Vagina (tissue), 2 donors: ENCODE data around the gene ALDOC. TPM values are rescaled to one million over a fixed set of nuclear protein-coding genes. Genes with fewer than 3 reads are reported as not detected.

Experiments
- DNase-seq, 2 donors: peaks; one replicate each; pipeline ENCODE4 v3.0.0-alpha.2; 2017; ENCODE audit errors: extremely low spot score in 2 of 2
- H3K27ac ChIP-seq: fragments of 200-600 bp; sonication (generic); one replicate; pipeline ENCODE4 v1.5.1; 2019
- H3K27me3 ChIP-seq: fragments of 200-600 bp; sonication (generic); one replicate; pipeline ENCODE4 v1.5.1; 2019
- H3K36me3 ChIP-seq, 2 donors: fragments of 200-600 bp; sonication (generic); one replicate each; pipeline ENCODE4 v1.5.1; 2017 to 2019
- H3K4me1 ChIP-seq: fragments of 200-600 bp; sonication (generic); one replicate; pipeline ENCODE4 v1.5.1; 2019
- H3K4me3 ChIP-seq, 2 donors: fragments of 200-600 bp; sonication (generic); 1 replicate in 1 of 2; 2 replicates in 1 of 2; pipeline ENCODE4 v1.5.1; 2016 to 2019
- H3K9me3 ChIP-seq: fragments of 200-600 bp; sonication (generic); one replicate; pipeline ENCODE4 v1.5.1; 2019
- POLR2A ChIP-seq, 2 donors: fragments of 450-650 bp; IDR thresholded peaks; one replicate each; pipeline ENCODE4 v1.6.1; 2017; ENCODE audit warnings: antibody characterized with exemption in 2 of 2, mild to moderate bottlenecking in 2 of 2, moderate library complexity in 2 of 2
- POLR2AphosphoS5 ChIP-seq, 2 donors: sonication (generic); formaldehyde crosslinking; IDR thresholded peaks; one replicate each; pipeline ENCODE4 v1.9.0; 2017; ENCODE audit warnings: antibody characterized with exemption in 2 of 2, mild to moderate bottlenecking in 2 of 2, low read depth in 1 of 2; ENCODE audit not compliant: insufficient read depth in 1 of 2
- intact Hi-C: fragments of 100-400 bp; cut with DNase I; formaldehyde crosslinking; loops from one replicate; pipeline ENCODE4 v1.15.1; 2023
- total RNA-seq: library from RNA; depleted of rRNA; stranded (reverse); fragments of >200 nt; gene quantifications from one replicate; pipeline ENCODE4 v1.2.3, GENCODE V29; 2016
- TF ChIP-seq, protein P1 (sequence below), 3 experiments: fragments of 450-650 bp in 2 of 3; fragments of 200-600 bp in 1 of 3; sonication (generic) in 1 of 3; IDR thresholded peaks; one replicate each; pipeline ENCODE4 v1.5.1; 2017 to 2019; ENCODE audit warnings: antibody characterized with exemption in 3 of 3, mild to moderate bottlenecking in 2 of 3, moderate library complexity in 2 of 3

Gene ALDOC
- total RNA-seq, 1 donor from 2014 or later, result 20.1 TPM

DNA sequence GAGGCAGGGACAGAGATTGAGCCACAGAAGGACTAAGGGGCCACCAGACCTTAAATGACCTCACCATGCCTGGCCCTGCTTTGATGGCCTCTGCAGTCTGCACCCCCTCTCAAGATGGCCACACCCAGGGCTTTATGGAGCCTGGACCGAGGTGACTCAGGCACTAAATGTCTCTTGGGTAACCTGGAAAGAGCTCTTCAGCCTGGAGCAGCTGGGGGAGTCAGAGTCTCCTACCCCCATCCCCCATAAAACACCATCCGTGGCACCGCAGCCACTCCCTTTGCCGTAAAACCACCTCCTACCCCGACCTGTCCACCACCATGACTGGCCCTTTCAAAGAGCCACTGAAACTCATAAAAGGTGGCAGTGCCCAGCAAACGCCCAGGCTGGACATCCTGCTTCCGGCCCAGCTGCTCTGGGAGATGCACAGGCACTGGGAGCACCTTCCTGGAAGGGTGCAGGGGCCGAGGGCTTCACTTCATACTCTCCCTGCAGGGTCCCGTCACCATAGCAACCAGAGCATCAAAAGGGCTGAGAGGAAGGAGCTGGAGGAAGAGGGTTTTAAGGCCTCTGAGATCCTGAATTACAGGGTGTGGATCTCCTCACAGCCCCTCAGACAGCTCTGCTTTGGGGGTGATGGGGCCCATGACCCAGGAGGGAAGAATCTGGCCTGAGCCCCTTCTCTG, 48.2 kb downstream of the ALDOC start:
- peaks cover 58% of the 10 kb centered on the region for H3K4me1 ChIP-seq
- no peaks in the 10 kb centered on the region for H3K36me3 ChIP-seq
- no peaks in the 10 kb centered on the region for H3K9me3 ChIP-seq
- TF ChIP-seq POLR2AphosphoS5 (IDR thresholded peaks at IDR 0.05; ENCODE audit: insufficient read depth in 1 of 2, low read depth in 1 of 2) (no peak), POLR2A (IDR thresholded peaks at IDR 0.05) (no peak)
- TF ChIP-seq, protein P1, sequence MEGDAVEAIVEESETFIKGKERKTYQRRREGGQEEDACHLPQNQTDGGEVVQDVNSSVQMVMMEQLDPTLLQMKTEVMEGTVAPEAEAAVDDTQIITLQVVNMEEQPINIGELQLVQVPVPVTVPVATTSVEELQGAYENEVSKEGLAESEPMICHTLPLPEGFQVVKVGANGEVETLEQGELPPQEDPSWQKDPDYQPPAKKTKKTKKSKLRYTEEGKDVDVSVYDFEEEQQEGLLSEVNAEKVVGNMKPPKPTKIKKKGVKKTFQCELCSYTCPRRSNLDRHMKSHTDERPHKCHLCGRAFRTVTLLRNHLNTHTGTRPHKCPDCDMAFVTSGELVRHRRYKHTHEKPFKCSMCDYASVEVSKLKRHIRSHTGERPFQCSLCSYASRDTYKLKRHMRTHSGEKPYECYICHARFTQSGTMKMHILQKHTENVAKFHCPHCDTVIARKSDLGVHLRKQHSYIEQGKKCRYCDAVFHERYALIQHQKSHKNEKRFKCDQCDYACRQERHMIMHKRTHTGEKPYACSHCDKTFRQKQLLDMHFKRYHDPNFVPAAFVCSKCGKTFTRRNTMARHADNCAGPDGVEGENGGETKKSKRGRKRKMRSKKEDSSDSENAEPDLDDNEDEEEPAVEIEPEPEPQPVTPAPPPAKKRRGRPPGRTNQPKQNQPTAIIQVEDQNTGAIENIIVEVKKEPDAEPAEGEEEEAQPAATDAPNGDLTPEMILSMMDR (IDR thresholded peaks at IDR 0.05), result no peak
- intact Hi-C loops, result no loop called here
- H3K27ac ChIP-seq, result no peak overlapping the region
- no peak for DNase-seq
- no peaks in the 10 kb centered on the region for H3K27me3 ChIP-seq
- H3K4me3 ChIP-seq, result no peak overlapping the region

DNA sequence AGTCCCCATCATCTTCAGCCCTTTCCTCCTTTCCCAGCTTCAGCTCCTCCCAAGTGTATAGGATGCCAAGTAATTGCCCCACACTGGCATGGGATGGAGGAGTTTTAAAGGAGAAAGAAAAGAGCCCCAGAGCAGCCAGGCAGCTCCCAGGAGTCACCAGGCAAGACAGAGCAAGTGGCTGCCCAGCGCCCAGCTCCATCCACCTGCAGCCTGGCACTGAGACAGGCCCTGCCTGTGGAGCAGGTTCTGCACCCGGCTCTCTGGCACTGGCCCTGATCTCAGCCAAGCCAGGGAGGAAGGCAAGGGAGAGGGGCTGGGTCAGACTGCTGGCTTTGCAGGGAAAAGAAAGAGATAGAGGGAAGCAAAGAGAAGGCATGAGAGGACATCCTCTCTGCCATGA, 48.8 kb downstream of the ALDOC start:
- Histone ChIP-seq H3K36me3 (no peaks in the 10 kb centered on the region), H3K9me3 (no peaks in the 10 kb centered on the region), H3K4me1 (peaks cover 56% of the 10 kb centered on the region), H3K27me3 (no peaks in the 10 kb centered on the region), H3K4me3 (no peak overlapping the region), H3K27ac (peak overlapping the region; percentile 45)
- TF ChIP-seq, protein P1 (IDR thresholded peaks at IDR 0.05), result no peak
- TF ChIP-seq POLR2AphosphoS5 (IDR thresholded peaks at IDR 0.05; ENCODE audit: insufficient read depth in 1 of 2, low read depth in 1 of 2), result peak; percentile 65 to 78
- TF ChIP-seq POLR2A (IDR thresholded peaks at IDR 0.05), result no peak
- DNase-seq, result no peak
- intact Hi-C loops, result no loop called here

DNA sequence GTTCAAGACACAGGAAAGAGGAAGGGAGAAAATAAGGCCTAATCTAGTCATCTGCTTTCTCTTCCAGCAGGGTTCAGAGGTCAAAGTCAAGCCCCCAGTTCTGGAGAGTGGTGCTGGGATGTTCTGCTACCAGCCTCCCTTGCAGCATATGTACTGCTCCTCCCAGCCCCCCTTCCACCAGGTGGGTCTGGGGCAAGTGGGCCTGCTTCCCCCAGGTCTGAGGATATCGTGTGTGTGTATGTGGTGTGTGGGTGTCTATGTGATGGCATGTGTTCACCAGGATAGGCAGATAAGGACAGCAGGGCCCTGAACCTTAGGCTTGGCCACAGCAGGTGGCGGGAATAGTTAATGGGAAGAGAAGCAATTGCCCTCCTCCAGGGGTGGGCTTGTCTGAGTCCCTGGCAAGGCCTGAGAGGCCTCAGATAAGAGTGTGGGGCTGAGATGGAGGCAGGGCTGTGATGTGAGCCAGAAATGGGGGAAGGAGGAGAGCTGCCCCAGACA, 49.5 kb downstream of the ALDOC start:
- TF ChIP-seq, protein P1 (IDR thresholded peaks at IDR 0.05), result no peak
- TF ChIP-seq POLR2A (IDR thresholded peaks at IDR 0.05), result no peak
- no peak for TF ChIP-seq POLR2AphosphoS5 (IDR thresholded peaks at IDR 0.05; ENCODE audit: insufficient read depth in 1 of 2, low read depth in 1 of 2)
- intact Hi-C loops, result no loop called here
- no peaks in the 10 kb centered on the region for H3K36me3 ChIP-seq
- no peaks in the 10 kb centered on the region for H3K27me3 ChIP-seq
- H3K9me3 ChIP-seq, result no peaks in the 10 kb centered on the region
- H3K27ac ChIP-seq, result peak overlapping the region; percentile 45
- DNase-seq, result no peak
- H3K4me3 ChIP-seq, result no peak overlapping the region
- peaks cover 49% of the 10 kb centered on the region for H3K4me1 ChIP-seq

DNA sequence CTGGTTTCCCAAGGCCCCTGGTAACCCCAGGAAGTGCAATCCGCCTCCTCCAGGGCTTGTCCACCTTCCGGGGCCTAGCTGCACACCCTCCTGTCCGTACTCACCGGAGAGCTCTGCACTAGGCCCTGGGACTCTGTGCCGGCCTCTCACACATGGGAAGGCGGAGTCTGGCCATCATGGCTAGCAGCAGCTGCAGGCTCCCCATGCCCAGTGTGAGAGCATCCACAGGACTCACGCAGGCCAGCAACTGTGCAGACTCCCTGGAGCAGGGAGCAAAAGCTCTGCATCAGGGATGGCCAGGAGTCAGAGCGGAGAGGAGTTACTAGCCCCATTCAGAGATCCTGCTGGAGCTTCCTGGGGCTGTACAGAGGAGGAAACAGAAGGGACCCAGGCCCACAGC, 50.3 kb downstream of the ALDOC start:
- Histone ChIP-seq H3K9me3 (no peaks in the 10 kb centered on the region), H3K36me3 (no peaks in the 10 kb centered on the region), H3K4me1 (peaks cover 43% of the 10 kb centered on the region), H3K4me3 (no peak overlapping the region), H3K27ac (peak overlapping the region; percentile 67), H3K27me3 (no peaks in the 10 kb centered on the region)
- DNase-seq, result no peak
- TF ChIP-seq POLR2A (IDR thresholded peaks at IDR 0.05), result no peak
- TF ChIP-seq, protein P1 (IDR thresholded peaks at IDR 0.05), result no peak
- no peak for TF ChIP-seq POLR2AphosphoS5 (IDR thresholded peaks at IDR 0.05; ENCODE audit: insufficient read depth in 1 of 2, low read depth in 1 of 2)
- intact Hi-C loops, result no loop called here
